IPS DF 6.9 (cell line): ENCODE results near the gene NAXE.
"Not testable (repeated sequence)": the region's sequence is repeated elsewhere in the genome, so short reads cannot be mapped to it uniquely, and the experiment has no call there.

ENCODE experiments used
- DNase-seq: peaks from one replicate; pipeline ENCODE4 v3.0.0-alpha.2; 2013; ENCODE audit warnings: low read depth, low spot score
- H3K27ac ChIP-seq: one replicate; pipeline ENCODE4 v1.5.1; 2013; ENCODE audit warnings: low read length, control low read depth
- H3K27me3 ChIP-seq: 2 replicates; pipeline ENCODE4 v1.6.1; 2013; ENCODE audit warnings: mild to moderate bottlenecking, low read length; ENCODE audit not compliant: control insufficient read depth, insufficient read depth
- H3K36me3 ChIP-seq: 2 replicates; pipeline ENCODE4 v1.6.1; 2013; ENCODE audit warnings: low read length; ENCODE audit not compliant: control insufficient read depth, insufficient read depth
- H3K4me1 ChIP-seq: 2 replicates; pipeline ENCODE4 v1.6.1; 2013; ENCODE audit warnings: low read length; ENCODE audit not compliant: control insufficient read depth, insufficient read depth
- H3K4me3 ChIP-seq: 2 replicates; pipeline ENCODE4 v1.5.1; 2013; ENCODE audit warnings: mild to moderate bottlenecking, low read length
- H3K9me3 ChIP-seq: 2 replicates; pipeline ENCODE4 v1.6.1; 2013; ENCODE audit warnings: low read length, inconsistent platforms; ENCODE audit not compliant: control insufficient read depth, insufficient read depth
- WGBS: extraction: QIAGEN DNeasy Blood & Tissue Kit; methylation state at CpG from one replicate; pipeline ENCODE4 v1.1.7; 2013; ENCODE audit warnings: mixed read lengths, missing lambda C conversion rate; ENCODE audit not compliant: insufficient read length, insufficient coverage; 5-methylcytosine and 5-hydroxymethylcytosine counted together

Gene NAXE

GRCh38 chr1:156601892-156602291 lies 10.3 kb downstream of the NAXE start:
- no peaks in the 10 kb centered on the region for H3K27me3 ChIP-seq
- H3K4me3 ChIP-seq = no peak overlapping the region; the same call in 1 of the 2 replicates
- no CpG with 5 or more reads among the region's 12 CpGs for WGBS
- peaks cover 14% of the 10 kb centered on the region for H3K36me3 ChIP-seq
- H3K27ac ChIP-seq = no peak overlapping the region
- no peaks in the 10 kb centered on the region for H3K4me1 ChIP-seq
- no peaks in the 10 kb centered on the region for H3K9me3 ChIP-seq
- no peak for DNase-seq

GRCh38 chr1:156602557-156602993 lies 11.0 kb downstream of the NAXE start:
- Histone ChIP-seq H3K4me1 (no peaks in the 10 kb centered on the region), H3K4me3 (no peak overlapping the region), H3K27me3 (no peaks in the 10 kb centered on the region), H3K27ac (no peak overlapping the region), H3K9me3 (no peaks in the 10 kb centered on the region), H3K36me3 (peaks cover 8% of the 10 kb centered on the region)
- no peak for DNase-seq
- no CpG with 5 or more reads among the region's 10 CpGs for WGBS

- not testable (repeated sequence) for H3K27ac ChIP-seq, H3K36me3 ChIP-seq, H3K9me3 ChIP-seq, H3K4me1 ChIP-seq, H3K4me3 ChIP-seq, DNase-seq, H3K27me3 ChIP-seq
- no CpG with 5 or more reads among the region's 4 CpGs for WGBS
Observed at GRCh38 chr1:156607344-156607743, 15.8 kb downstream of the NAXE start.

- no peak for DNase-seq
- Histone ChIP-seq H3K4me3 (no peak overlapping the region), H3K36me3 (no peaks in the 10 kb centered on the region), H3K27me3 (0 out of 2 replicates have a peak, but pooled peaks cover 3% of the 10 kb centered on the region), H3K4me1 (no peaks in the 10 kb centered on the region; the same call in 1 of the 2 replicates), H3K27ac (no peak overlapping the region), H3K9me3 (no peaks in the 10 kb centered on the region)
- no CpG with 5 or more reads among the region's 7 CpGs for WGBS
Observed at GRCh38 chr1:156608036-156608674, 16.6 kb downstream of the NAXE start.

GRCh38 chr1:156608981-156609380 lies 17.4 kb downstream of the NAXE start:
- Histone ChIP-seq H3K27me3 (0 out of 2 replicates have a peak, but pooled peaks cover 3% of the 10 kb centered on the region), H3K4me3 (no peak overlapping the region), H3K27ac (no peak overlapping the region), H3K36me3 (no peaks in the 10 kb centered on the region), H3K9me3 (no peaks in the 10 kb centered on the region), H3K4me1 (no peaks in the 10 kb centered on the region; the same call in 1 of the 2 replicates)
- WGBS = no CpG with 5 or more reads among the region's 6 CpGs
- DNase-seq = no peak

DNA sequence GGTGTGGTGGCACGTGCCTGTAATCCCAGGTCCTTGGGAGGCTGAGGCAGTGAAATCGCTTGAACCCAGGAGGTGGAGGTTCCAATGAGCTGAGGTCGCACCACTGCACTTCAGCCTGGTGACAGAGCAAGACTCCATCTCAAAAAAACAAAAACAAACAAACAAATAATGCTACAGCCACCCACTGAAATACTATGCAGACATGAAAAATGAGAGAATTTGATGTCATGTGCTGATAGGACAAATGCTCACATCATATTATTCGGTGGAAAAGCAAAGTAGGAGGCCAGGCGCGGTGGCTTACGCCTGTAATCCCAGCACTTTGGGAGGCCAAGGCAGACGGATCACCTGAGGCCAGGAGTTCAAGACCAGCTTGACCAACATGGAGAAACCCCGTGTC lies 18.5 kb downstream of the NAXE start:
- H3K27ac ChIP-seq, H3K4me1 ChIP-seq, H3K27me3 ChIP-seq, H3K36me3 ChIP-seq, DNase-seq, H3K9me3 ChIP-seq, H3K4me3 ChIP-seq: not testable (repeated sequence)
- no CpG with 5 or more reads among the region's 9 CpGs for WGBS

GRCh38 chr1:156612666-156613065 lies 21.1 kb downstream of the NAXE start:
- Histone ChIP-seq H3K27ac (no peak overlapping the region), H3K4me3 (no peak overlapping the region), H3K9me3 (no peaks in the 10 kb centered on the region), H3K27me3 (0 out of 2 replicates have a peak, but pooled peaks cover 3% of the 10 kb centered on the region), H3K36me3 (no peaks in the 10 kb centered on the region), H3K4me1 (no peaks in the 10 kb centered on the region; the same call in 1 of the 2 replicates)
- DNase-seq = no peak
- no CpG with 5 or more reads among the region's 3 CpGs for WGBS

DNA sequence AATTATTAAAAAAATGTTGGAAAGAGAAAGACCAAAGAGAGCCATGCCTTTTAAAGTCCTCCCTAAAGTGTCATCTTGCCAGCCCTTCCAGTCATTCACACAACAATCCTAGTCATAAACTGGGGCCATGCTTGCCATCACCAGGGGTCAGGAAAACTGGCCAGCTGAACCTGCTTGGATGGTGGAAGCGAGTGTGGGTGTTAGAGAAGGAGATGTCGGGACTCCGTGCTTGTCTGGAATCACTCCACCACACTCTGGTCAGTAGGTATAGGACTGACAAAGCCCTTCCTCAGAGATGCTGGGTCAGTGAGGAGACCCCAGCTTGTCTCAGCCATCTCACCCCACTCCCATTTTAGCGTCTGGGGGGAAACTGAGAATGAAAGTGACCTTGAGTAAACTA lies 24.4 kb downstream of the NAXE start:
- DNase-seq = no peak
- no peak overlapping the region for H3K27ac ChIP-seq
- H3K4me1 ChIP-seq = no peaks in the 10 kb centered on the region
- no CpG with 5 or more reads among the region's 4 CpGs for WGBS
- H3K4me3 ChIP-seq = no peak overlapping the region
- no peaks in the 10 kb centered on the region for H3K36me3 ChIP-seq
- no peaks in the 10 kb centered on the region for H3K27me3 ChIP-seq
- H3K9me3 ChIP-seq = no peaks in the 10 kb centered on the region

- no peaks in the 10 kb centered on the region for H3K9me3 ChIP-seq
- no peak for DNase-seq
- H3K4me1 ChIP-seq = no peaks in the 10 kb centered on the region
- WGBS = no CpG with 5 or more reads among the region's 5 CpGs
- H3K36me3 ChIP-seq = no peaks in the 10 kb centered on the region
- no peaks in the 10 kb centered on the region for H3K27me3 ChIP-seq
- H3K4me3 ChIP-seq = no peak overlapping the region
- no peak overlapping the region for H3K27ac ChIP-seq
Observed at GRCh38 chr1:156616463-156616862, 24.9 kb downstream of the NAXE start.

DNA sequence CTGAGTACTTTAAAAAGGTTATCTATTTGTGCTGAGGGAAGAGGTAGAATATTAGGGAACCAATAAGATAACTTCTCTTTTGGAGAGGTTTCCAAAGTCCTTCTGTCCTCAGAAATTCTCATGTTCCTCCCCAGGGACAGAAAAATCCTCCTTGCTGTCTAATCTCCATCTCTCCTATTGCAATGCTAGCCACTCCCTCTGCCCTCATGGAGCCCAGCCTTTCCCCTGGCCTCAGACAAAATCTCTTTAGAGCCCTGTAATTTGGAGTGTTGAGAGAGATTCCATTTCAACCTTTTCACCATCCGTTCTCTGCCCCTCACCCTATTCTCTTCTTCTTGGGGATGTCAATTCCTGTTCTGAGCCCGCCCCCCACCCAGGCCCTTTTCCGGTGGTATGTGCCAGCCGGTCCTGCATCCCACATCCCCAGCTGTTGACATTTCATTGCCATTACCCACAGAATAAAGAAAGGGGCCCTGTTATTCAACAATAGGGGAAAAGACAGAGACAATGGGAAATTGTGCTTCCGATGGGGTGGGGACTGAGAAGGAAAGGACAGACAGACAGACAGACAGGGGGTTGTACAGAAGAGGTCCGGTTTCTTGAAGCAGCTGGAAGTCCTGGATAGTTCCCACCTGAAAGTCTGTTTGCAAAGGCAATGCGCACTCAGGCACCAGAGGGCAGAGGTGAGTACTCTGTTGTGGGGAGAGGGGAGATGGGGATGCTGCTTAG lies 27.4 kb downstream of the NAXE start, which contains the start of gene HAPLN2:
TSS of gene HAPLN2 (plus strand) at position 563 of the 729 bp plus-strand sequence. CDS start 4,076 bp downstream, outside the sequence.
- Histone ChIP-seq H3K27me3 (peaks cover 11% of the 10 kb centered on the region), H3K9me3 (no peaks in the 10 kb centered on the region), H3K4me3 (no peak within 1 kb of the TSS), H3K27ac (no peak within 1 kb of the TSS), H3K4me1 (peaks cover 3% of the 10 kb centered on the region; the same call in 1 of the 2 replicates), H3K36me3 (no peaks in the 10 kb centered on the region)
- no CpG with 5 or more reads among the region's 7 CpGs for WGBS
- no peak for DNase-seq
